A673 (cell line): ENCODE measurements around the gene PGAP6. TPM values are rescaled to one million over a fixed set of nuclear protein-coding genes. Genes with fewer than 3 reads are reported as not detected.

ENCODE experiments used
- BruUV-seq: library from RNA; stranded (reverse); fragments of 400-500 nt; replicated peaks from 2 replicates; lab custom pipeline; 2021; lab: Mats Ljungman, UMichigan
- CTCF ChIA-PET: fragments of 300-600 bp; sonication (Branson Sonifier 250); formaldehyde crosslinking; loops from one replicate; lab custom pipeline; 2022; ENCODE audit warnings: antibody characterized with exemption; lab: Charles Lee
- POLR2A ChIA-PET: fragments of 300-600 bp; sonication (Branson Sonifier 250); formaldehyde crosslinking; loops from one replicate; lab custom pipeline; 2022; ENCODE audit warnings: antibody characterized with exemption; ENCODE audit not compliant: low non-redundant PET; lab: Charles Lee
- DNase-seq: peaks from one replicate; pipeline ENCODE4 v3.0.0-alpha.2; 2015; ENCODE audit warnings: low spot score
- H3K27ac ChIP-seq: fragments of 200-600 bp; sonication (generic); 2 replicates; pipeline ENCODE4 v1.5.1; 2016; ENCODE audit warnings: mixed run types, low read depth, mild to moderate bottlenecking, mixed read lengths, antibody characterized with exemption, low read length; ENCODE audit not compliant: poor library complexity, severe bottlenecking
- H3K27me3 ChIP-seq: fragments of 200-600 bp; sonication (generic); replicated peaks from 2 replicates; pipeline ENCODE4 v1.6.1; 2017; ENCODE audit warnings: mixed run types, low read depth, mild to moderate bottlenecking, mixed read lengths, antibody characterized with exemption, low read length; ENCODE audit not compliant: insufficient read depth, poor library complexity
- H3K36me3 ChIP-seq: fragments of 200-600 bp; sonication (generic); 2 replicates; pipeline ENCODE4 v1.6.1; 2016; ENCODE audit warnings: mixed run types, mild to moderate bottlenecking, mixed read lengths, antibody characterized with exemption, low read length; ENCODE audit not compliant: insufficient read depth, poor library complexity, severe bottlenecking
- H3K4me1 ChIP-seq: fragments of 200-600 bp; sonication (generic); 2 replicates; pipeline ENCODE4 v1.6.1; 2017; ENCODE audit warnings: mixed run types, mild to moderate bottlenecking, mixed read lengths, antibody characterized with exemption, low read length; ENCODE audit not compliant: insufficient read depth, poor library complexity, severe bottlenecking
- H3K4me3 ChIP-seq: fragments of 200-600 bp; sonication (generic); 2 replicates; pipeline ENCODE4 v1.5.1; 2016; ENCODE audit warnings: low read depth, mixed run types, mild to moderate bottlenecking, mixed read lengths, low read length; ENCODE audit not compliant: poor library complexity, severe bottlenecking
- H3K9me3 ChIP-seq: fragments of 200-600 bp; sonication (generic); 2 replicates; pipeline ENCODE4 v1.6.1; 2016; ENCODE audit warnings: mixed run types, low read depth, mild to moderate bottlenecking, mixed read lengths, antibody characterized with exemption, low read length; ENCODE audit not compliant: poor library complexity, severe bottlenecking
- CTCF ChIP-seq: fragments of 300-800, 200-600 bp; sonication (generic); conservative IDR thresholded peaks from 2 replicates; pipeline ENCODE4 v1.5.1; 2017; ENCODE audit warnings: low read depth, mild to moderate bottlenecking, antibody characterized with exemption, low read length, moderate library complexity, mixed read lengths
- EZH2 ChIP-seq: fragments of 200-600 bp; sonication (generic); IDR thresholded peaks from 2 replicates; pipeline ENCODE4 v1.6.1; 2017; ENCODE audit warnings: borderline replicate concordance, low read depth, mild to moderate bottlenecking, mixed read lengths, antibody characterized with exemption, low read length; ENCODE audit not compliant: poor library complexity, severe bottlenecking
- intact Hi-C: fragments of 100-400 bp; cut with micrococcal nuclease; formaldehyde crosslinking; loops from one replicate; pipeline ENCODE4 v1.10.0; 2022; ENCODE audit not compliant: unreplicated experiment
- total RNA-seq: library from RNA; stranded (reverse); gene quantifications from 2 replicates; pipeline ENCODE4 v1.2.3, GENCODE V29; 2021

PGAP6 gene
- total RNA-seq, 1 experiment from 2014 or later, result 38.7 TPM

GRCh38 chr16:324451-325334 lies 57.1 kb downstream of the PGAP6 start:
- H3K4me3 ChIP-seq, result no peak overlapping the region
- DNase-seq, result no peak
- H3K4me1 ChIP-seq, result peaks cover 12% of the 10 kb centered on the region
- no peaks in the 10 kb centered on the region for H3K9me3 ChIP-seq
- ChIA-PET CTCF (no interaction called here), POLR2A (no interaction called here)
- no peaks in the 10 kb centered on the region for H3K27me3 ChIP-seq
- H3K36me3 ChIP-seq, result no peaks in the 10 kb centered on the region
- BruUV-seq, result no TSS peak
- no peak for TF ChIP-seq CTCF
- no peak for TF ChIP-seq EZH2
- no peak overlapping the region for H3K27ac ChIP-seq
- intact Hi-C loops, result no loop called here

GRCh38 chr16:324201-324450 lies 57.7 kb downstream of the PGAP6 start:
- TF ChIP-seq EZH2 (no peak), CTCF (no peak)
- no TSS peak for BruUV-seq
- H3K9me3 ChIP-seq, result no peaks in the 10 kb centered on the region
- H3K4me3 ChIP-seq, result no peak overlapping the region
- POLR2A ChIA-PET, result no interaction called here
- H3K4me1 ChIP-seq, result peaks cover 12% of the 10 kb centered on the region
- no peaks in the 10 kb centered on the region for H3K27me3 ChIP-seq
- H3K27ac ChIP-seq, result no peak overlapping the region
- H3K36me3 ChIP-seq, result no peaks in the 10 kb centered on the region
- DNase-seq, result no peak
- CTCF ChIA-PET, result no interaction called here
- intact Hi-C loops, result no loop called here

- Histone ChIP-seq H3K27ac (no peak overlapping the region), H3K4me3 (no peak overlapping the region), H3K36me3 (no peaks in the 10 kb centered on the region), H3K27me3 (no peaks in the 10 kb centered on the region), H3K9me3 (no peaks in the 10 kb centered on the region), H3K4me1 (peaks cover 12% of the 10 kb centered on the region)
- no peak for DNase-seq
- intact Hi-C loops, result no loop called here
- TF ChIP-seq EZH2 (no peak), CTCF (no peak)
- ChIA-PET POLR2A (interaction anchor here (0.6 kb wide), 1 partner anchor 481 kb away, joined by 11 read pairs; no protein-coding TSS in a partner anchor), CTCF (interaction anchor here (0.5 kb wide), 1 partner anchor 30 kb away, joined by 3 read pairs; no protein-coding TSS in a partner anchor)
- no TSS peak for BruUV-seq
These were observed 59.2 kb downstream of the PGAP6 start for GRCh38 chr16:322476-323143.
